SW480 (cell line): Measurements from ENCODE around the gene NEURL1.
A peak's percentile ranks its signal among the peaks of the same experiment; 100 is the strongest.
"Not testable (repeated sequence)": the region's sequence is repeated elsewhere in the genome, so short reads cannot be mapped to it uniquely, and the experiment has no call there.

ENCODE experiments used
- DNase-seq: peaks from one replicate; pipeline ENCODE4 v3.0.0-alpha.2; 2016; ENCODE audit warnings: low spot score

The NEURL1 gene

GRCh38 chr10:103585011-103585405 is 91.5 kb downstream of the NEURL1 start:
- DNase-seq = no peak

- DNase-seq = no peak
Observed at GRCh38 chr10:103587073-103587472, 93.6 kb downstream of the NEURL1 start.

GRCh38 chr10:103589074-103589630 is 95.6 kb downstream of the NEURL1 start:
- DNase-seq = no peak

- DNase-seq = no peak
Observed at GRCh38 chr10:103590060-103590459, 96.6 kb downstream of the NEURL1 start.

GRCh38 chr10:103590744-103591291 is 97.3 kb downstream of the NEURL1 start:
- no peak for DNase-seq

GRCh38 chr10:103592186-103593021 is 98.9 kb downstream of the NEURL1 start:
- DNase-seq = peak; percentile 25

- no peak for DNase-seq
Observed at GRCh38 chr10:103593022-103593570, 99.6 kb downstream of the NEURL1 start.

- DNase-seq = no peak
Observed at GRCh38 chr10:103595933-103596726, 102.6 kb downstream of the NEURL1 start.

- DNase-seq = no peak
Observed at GRCh38 chr10:103597003-103597402, 103.5 kb downstream of the NEURL1 start.

GRCh38 chr10:103598654-103599115 is 105.2 kb downstream of the NEURL1 start:
- peak; percentile 74 for DNase-seq

GRCh38 chr10:103599211-103599610 is 105.7 kb downstream of the NEURL1 start:
- no peak for DNase-seq

- no peak for DNase-seq
Observed at GRCh38 chr10:103599907-103600306, 106.4 kb downstream of the NEURL1 start.

- no peak for DNase-seq
Observed at GRCh38 chr10:103600325-103600724, 106.8 kb downstream of the NEURL1 start.

GRCh38 chr10:103600956-103601569 is 107.6 kb downstream of the NEURL1 start:
- DNase-seq = no peak

GRCh38 chr10:103602028-103602851 is 108.7 kb downstream of the NEURL1 start:
- no peak for DNase-seq

- DNase-seq = no peak
Observed at GRCh38 chr10:103602852-103603155, 109.3 kb downstream of the NEURL1 start.

GRCh38 chr10:103603382-103603781 is 109.9 kb downstream of the NEURL1 start:
- DNase-seq = no peak

- no peak for DNase-seq
Observed at GRCh38 chr10:103605359-103606096, 112.0 kb downstream of the NEURL1 start.

- not testable (repeated sequence) for DNase-seq
Observed at GRCh38 chr10:103606097-103606438, 112.6 kb downstream of the NEURL1 start.

- DNase-seq = not testable (repeated sequence)
Observed at GRCh38 chr10:103607051-103607450, 113.5 kb downstream of the NEURL1 start.
